NCI-H226 (cell line): ENCODE data around the gene ABCC3.
"Not testable (repeated sequence)": the region's sequence is repeated elsewhere in the genome, so short reads cannot be mapped to it uniquely, and the experiment has no call there.

ENCODE experiments used
- DNase-seq: peaks from one replicate; pipeline ENCODE4 v3.0.0-alpha.2; 2015

The ABCC3 gene

DNA sequence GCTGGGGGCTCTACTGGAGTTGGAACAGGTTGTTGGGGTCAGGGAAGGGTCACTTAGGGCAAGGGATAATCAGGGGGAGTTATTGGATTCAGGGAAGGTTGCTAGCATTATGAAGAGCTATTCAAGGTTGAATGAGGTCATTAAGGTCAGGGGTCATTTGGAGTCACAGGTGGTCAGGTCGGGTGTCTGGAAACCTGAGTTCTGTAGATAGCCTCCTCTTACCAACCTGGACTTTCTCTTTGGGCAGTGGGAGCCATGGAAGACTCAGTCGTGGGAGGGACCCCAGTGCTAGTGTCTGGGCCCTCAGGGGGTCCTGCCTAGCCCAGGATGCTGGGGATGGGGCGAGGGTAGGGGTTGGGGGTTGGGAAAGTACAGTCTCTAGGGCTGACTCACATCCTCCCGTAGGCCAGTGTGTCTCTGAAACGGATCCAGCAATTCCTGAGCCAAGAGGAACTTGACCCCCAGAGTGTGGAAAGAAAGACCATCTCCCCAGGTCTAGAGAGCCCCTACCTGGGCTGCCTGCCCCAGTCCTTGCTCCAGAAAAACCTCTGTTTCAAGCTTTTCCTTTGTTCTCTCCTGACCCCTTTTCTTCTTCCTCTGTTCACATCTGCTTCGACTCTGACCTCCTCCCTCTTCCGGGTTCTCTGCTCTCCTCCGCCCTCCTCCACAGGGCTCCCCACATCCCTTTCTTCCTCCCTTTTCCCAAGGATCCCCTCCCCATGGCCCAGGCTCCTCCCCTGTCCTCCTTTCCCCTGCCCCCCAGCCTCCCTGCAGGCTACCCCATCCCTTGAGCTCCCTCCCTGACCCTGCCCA is 33.5 kb downstream of the ABCC3 start:
- DNase-seq = peak; percentile 41

DNA sequence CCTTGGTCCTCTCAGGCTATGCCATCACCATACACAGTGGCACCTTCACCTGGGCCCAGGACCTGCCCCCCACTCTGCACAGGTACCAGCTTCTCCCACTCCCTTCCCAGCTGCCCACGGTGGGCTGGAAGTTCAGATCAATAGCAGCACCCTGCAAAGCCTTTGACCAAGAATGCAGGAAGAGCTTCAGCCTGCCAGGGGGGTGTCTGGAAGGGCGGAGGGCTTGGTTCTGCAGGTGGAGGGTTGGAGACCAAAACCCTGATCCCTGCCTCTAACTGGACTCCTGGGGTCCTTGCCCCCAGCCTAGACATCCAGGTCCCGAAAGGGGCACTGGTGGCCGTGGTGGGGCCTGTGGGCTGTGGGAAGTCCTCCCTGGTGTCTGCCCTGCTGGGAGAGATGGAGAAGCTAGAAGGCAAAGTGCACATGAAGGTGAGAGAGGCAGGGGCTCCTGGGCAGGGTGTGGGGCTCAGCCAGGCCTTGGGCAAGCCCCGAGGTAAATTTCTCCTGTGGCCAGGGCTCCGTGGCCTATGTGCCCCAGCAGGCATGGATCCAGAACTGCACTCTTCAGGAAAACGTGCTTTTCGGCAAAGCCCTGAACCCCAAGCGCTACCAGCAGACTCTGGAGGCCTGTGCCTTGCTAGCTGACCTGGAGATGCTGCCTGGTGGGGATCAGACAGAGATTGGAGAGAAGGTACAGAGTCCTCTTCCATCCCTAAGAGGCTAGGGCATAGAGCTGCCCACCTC is 34.3 kb downstream of the ABCC3 start:
- DNase-seq = no peak

DNA sequence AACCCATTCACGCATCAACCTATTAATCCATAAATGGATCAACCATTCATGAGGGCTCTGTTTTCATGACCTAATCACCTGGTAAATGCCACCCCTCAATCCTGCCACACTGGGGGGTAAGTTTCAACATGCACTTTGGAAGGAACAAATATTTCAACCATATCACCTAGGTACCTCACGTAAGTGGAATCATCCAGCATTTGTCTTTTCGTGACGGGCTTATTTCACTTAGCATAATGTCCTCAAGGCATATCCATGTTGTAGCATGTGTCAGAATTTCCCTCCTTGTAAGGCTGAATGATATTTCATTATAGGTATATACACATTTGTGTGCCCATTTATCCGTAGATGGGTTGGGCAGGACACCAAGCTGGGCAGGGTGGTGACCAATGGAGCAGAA is 37.4 kb downstream of the ABCC3 start:
- DNase-seq = no peak

DNA sequence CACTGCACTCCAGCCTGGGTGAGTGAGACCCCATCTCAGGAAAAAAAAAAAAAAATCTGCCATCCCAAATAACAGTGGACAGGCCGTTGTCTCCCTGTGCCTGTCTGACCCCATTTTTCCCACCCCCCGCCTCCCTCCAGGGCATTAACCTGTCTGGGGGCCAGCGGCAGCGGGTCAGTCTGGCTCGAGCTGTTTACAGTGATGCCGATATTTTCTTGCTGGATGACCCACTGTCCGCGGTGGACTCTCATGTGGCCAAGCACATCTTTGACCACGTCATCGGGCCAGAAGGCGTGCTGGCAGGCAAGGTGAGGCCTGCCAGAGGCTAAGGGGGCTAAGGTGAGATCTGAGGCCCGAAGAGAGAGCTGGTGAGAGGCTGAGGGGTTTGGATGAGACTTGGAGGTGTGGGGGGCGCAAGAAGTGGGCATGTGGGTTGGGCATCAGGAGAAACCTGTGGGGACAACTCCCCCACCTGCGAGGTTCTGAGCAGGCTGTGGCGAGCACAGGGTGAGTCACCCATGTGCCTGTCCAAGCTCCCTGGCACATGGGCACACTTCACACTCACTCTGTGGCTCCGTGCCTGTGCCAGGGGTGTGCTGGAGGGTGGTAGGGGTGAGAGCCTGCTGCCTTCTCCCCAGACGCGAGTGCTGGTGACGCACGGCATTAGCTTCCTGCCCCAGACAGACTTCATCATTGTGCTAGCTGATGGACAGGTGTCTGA is 38.3 kb downstream of the ABCC3 start:
- no peak for DNase-seq

DNA sequence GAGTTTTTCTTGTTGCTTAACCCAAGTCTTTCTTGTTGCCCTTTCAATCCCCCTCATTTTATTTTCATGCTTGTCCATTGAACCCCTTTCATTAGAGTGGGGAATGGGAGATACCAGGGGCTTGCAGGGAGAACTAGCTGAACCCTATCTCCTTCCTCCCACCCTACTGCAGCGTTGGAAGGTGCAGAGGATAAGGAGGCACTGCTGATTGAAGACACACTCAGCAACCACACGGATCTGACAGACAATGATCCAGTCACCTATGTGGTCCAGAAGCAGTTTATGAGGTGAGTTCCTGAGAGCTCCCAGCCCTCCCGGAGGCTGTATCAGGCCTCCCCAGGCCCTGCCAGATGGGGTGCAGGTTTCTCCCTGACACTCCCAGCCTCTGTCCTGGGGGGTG is 40.5 kb downstream of the ABCC3 start:
- DNase-seq = no peak

DNA sequence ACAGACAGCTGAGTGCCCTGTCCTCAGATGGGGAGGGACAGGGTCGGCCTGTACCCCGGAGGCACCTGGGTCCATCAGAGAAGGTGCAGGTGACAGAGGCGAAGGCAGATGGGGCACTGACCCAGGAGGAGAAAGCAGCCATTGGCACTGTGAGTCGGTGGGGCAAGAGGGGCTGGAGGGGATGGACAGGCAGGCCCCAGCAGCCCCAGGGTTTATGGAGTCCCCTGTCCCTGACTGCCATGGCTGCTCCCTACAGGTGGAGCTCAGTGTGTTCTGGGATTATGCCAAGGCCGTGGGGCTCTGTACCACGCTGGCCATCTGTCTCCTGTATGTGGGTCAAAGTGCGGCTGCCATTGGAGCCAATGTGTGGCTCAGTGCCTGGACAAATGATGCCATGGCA is 40.9 kb downstream of the ABCC3 start:
- no peak for DNase-seq

DNA sequence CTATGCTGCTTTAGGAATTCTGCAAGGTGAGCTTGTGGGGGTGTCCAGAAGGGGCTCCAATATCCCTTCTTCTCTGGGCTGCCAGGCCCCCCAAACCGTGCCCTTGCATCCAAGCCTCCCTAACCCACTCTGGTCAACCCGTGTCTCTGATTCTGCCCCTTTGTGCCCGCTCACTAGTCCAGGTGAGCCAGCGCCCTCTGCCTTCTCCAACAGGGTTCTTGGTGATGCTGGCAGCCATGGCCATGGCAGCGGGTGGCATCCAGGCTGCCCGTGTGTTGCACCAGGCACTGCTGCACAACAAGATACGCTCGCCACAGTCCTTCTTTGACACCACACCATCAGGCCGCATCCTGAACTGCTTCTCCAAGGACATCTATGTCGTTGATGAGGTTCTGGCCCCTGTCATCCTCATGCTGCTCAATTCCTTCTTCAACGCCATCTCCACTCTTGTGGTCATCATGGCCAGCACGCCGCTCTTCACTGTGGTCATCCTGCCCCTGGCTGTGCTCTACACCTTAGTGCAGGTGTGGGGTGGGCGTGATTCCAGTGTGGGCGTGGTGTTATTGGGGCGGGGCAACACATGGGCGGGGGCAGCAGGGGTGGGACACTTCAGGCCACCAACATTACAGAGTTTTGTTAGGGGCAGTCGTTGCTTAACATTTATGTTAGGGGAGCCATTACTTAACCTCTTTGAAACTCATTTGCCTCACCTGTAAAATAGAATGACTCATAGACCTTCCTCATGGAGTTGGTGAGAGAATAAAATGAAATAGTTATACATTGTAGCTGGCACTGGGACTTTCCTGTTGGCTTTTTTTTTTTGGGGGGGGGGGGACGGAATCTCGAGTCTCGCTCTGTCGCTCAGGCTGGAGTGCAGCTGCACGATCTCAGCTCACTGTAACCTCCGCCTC is 41.6 kb downstream of the ABCC3 start:
- DNase-seq = no peak

DNA sequence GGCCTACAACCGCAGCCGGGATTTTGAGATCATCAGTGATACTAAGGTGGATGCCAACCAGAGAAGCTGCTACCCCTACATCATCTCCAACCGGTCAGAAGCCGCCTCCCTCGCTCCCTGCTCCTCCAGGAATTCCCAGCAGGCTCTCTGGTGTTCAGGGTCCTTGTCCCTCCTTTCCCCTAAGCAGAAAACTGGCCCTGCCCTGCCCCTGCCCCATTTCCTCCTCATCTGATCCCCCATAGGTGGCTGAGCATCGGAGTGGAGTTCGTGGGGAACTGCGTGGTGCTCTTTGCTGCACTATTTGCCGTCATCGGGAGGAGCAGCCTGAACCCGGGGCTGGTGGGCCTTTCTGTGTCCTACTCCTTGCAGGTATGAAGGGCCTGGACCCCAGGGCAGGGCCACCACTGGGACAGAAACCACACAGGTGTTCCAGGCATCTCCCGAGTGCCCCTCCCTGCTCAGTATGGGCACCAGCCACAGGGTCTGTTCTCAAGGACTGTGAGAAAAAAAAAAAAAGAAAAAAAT is 43.2 kb downstream of the ABCC3 start:
- DNase-seq = no peak

DNA sequence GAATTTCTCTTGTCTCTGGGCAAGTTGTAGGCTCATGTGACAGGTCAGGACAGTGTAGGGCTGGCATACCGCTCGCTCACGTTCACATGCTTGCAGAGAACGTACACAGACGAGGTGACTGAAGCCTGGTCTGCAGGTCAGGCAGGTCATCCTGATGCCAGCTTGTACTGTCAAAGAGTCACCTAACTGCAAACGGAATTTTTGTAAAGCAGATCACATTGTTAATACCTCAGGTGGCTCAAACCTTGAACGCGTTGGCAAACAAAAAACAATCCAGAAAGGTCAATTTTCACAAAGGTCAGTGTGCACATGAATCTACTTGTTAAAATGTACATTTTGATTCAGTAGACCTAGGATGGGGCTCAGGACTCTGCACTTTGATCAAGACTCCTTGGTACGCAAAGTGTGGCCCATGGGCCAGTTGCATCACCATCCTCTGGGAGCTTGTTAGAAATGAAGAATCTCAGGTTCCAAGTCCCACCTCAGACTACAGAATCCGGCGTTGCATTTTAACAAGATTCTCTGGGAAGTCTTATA is 44.4 kb downstream of the ABCC3 start:
- no peak for DNase-seq

DNA sequence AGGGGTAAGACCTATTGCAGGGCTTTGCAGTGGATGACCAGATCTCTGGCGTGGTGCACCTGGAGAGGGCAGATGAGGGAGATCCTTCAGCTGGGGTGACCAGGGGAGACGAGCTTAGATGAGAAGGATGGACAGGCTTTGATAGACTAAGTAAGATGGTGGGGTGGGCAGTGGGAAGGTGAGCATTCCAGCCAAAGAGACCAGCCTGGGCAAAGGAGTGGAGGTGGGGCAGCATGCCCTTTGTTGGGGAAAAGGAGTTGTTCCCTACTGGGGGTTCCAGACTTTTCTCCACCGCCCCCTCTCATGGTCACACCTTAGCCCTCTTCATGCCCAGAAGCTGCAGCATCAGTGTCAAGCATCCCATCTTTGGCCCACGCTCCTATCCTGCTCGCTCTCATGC is 45.4 kb downstream of the ABCC3 start:
- no peak for DNase-seq

DNA sequence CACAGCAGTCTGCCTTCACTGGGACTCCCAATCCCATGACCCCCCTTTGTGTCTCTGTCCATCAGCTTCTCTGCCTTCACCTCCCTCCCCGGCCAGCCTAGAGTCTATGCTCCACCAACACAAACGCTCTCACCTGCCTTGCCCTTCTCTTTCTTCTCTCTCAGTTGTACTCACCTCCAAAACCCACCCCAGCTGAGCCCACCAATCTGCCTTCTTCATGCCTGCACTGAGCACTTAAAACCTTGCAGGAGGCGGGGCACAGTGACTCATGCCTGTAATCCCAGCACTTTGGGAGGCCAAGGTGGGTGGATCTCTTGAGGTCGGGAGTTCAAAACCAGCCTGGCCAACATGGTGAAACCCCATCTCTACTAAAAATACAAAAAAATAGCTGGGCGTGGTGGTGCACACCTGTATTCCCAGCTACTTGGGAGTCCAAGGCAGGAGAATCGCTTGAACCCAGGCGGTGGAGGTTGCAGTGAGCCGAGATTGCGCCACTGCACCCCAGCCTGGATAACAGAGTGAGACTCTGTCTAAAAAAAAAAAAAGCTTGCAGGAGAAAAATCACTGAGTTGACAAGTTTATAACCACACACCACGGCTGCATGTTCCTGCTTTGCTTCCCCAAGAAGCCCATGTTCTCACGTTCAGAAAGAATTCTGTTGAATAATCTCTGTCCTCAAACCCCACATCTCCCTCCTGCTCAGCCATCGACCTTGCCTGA is 46.0 kb downstream of the ABCC3 start:
- not testable (repeated sequence) for DNase-seq

DNA sequence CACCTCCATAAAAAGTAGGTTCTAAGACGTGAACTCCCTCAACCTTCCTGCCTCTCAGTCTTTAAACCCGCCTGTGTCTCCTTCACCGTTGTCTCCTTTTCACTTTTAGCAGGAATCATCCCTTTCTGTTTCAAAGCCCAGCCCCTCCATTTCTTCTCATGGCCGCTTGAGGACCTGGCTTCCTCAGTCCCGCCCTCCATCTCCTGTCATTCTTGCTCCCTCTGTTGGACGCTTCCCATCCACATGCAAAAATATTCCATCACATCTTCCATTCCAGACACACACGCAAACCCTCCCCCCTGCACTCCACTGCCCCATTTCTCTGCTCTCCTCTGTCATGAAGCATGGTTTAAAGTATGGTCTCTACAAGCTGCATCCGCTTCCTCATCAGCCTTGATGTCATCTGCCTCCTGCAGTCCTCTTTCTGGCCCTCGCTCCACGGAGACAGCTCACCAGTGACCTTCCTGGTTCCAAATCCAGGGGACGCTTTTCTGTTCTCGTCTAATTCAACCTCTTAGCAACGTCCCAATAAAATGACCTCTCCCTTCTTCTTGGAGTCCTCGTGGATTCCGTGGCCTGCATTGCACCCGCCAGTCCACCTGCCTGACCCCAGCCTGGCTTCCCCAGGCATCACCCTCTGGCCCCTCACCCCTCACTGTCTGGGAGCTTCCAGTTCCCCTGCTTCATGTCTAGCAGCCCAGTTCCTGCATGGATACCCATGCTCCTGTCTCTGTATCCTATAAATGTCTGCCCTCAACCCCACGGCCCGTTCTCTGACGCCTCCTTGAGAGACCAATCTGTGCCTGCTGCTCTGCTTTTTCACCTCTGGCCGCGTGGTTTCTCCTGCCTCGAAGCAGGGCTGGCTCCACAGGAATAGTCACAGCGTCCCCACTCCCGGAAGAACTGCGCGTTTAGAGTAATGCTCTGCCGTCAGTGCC is 46.9 kb downstream of the ABCC3 start:
- DNase-seq = peak; percentile 56

DNA sequence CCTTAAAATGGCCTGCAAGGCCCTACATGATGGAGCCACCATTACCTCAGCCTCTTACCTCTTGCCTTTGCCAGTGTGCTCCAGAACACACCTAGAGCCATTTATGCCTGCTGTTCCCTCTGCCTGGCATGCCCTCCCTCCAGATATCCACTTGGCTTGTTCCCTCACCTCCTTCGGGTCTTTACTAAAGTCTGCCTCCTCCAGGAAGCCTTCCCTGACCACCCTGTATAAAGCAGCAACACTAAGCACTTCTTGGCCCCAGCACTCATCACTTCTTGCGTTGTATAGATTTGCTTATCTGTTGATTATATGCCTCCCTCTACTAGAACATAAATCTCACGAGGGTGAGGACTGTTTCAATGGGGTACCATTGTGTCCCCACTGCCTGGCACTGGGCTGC is 47.8 kb downstream of the ABCC3 start:
- no peak for DNase-seq

DNA sequence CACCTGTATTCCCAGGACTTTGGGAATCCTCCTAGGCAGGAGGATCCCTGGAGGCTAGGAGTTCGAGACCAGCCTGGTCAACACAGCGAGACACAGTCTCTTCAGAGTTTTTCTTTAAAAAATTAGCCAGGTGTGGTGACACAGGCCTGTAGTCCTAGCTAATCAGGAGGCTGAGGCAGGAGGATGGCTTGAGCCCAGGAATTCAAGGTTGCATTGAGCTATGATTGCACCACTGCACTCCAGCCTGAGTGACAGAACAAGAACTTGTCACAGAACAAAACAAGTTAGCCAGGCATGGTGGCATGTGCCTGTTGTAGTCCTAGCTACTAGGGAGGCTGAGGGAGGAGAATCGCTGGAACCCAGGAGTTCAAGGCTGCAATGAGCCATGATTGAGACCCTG is 48.3 kb downstream of the ABCC3 start:
- no peak for DNase-seq

DNA sequence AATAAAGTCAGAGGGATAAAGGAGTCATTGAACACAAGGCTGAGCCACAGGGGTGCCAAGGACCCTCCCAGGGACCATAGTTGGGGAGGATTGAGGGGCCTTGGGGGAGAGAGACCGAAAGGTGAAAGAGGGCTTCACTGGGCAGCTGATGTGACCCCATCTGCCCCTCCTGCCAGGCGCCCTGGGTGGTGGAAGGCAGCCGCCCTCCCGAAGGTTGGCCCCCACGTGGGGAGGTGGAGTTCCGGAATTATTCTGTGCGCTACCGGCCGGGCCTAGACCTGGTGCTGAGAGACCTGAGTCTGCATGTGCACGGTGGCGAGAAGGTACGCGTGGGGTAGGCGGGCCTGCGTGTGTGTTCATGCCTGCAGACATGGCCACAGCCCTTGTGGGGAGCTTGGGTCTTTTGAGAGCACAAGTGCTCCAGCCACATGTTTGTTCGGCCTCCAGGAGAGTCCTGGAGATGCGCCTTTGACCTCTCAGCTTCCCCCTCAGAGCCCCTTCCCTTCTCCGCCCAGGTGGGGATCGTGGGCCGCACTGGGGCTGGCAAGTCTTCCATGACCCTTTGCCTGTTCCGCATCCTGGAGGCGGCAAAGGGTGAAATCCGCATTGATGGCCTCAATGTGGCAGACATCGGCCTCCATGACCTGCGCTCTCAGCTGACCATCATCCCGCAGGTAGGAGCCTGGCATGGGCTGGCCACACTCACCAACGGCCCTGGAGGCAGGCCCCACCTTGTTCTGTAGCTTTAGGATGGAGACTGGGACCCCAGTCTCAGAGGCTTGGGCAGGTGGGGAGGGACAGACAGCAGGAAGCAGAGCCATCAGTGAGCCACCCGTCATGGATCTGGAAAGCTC is 49.0 kb downstream of the ABCC3 start:
- no peak for DNase-seq

DNA sequence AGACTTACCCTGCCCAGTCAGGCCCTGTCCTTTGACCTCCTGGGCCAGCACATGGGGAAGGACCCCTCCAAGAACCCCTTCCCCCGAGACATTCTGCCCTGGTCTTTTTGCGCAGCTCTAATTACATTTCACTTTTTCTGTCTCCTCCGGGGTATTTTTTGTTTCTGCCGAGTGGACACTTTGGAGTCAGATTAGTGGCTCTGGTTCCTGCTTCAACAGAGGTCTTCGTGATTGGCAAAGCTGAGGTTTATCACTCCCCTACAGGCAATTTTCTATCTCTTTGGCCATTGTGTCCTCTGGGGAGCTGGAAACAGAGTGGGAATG is 49.6 kb downstream of the ABCC3 start:
- DNase-seq = no peak

DNA sequence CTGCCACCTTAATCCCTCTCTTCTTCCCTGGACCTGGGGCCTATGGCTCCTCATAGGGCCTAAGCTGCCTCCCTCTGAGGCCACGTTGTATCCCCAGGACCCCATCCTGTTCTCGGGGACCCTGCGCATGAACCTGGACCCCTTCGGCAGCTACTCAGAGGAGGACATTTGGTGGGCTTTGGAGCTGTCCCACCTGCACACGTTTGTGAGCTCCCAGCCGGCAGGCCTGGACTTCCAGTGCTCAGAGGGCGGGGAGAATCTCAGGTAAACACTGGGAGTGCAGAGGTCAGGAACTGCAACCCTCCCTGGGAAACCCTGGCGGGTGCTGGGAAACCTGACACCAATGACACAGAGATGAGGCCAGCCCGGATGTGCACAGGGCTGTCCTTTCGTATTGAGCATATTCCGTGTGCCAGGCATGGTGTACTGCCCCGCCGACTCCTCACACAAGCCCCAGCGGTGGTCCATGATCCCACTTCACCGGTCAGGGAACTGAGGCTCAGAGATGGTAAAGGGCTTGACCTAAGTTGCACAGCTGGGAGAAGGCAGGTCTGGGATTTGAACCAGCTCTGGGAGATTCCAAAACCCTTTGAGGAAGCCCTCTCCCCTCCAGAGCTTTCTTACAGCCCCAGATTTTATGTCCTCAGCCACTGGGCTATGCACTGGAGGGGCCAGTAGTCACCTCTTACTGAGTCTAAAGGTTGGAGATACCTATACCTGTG is 50.1 kb downstream of the ABCC3 start:
- DNase-seq = no peak

DNA sequence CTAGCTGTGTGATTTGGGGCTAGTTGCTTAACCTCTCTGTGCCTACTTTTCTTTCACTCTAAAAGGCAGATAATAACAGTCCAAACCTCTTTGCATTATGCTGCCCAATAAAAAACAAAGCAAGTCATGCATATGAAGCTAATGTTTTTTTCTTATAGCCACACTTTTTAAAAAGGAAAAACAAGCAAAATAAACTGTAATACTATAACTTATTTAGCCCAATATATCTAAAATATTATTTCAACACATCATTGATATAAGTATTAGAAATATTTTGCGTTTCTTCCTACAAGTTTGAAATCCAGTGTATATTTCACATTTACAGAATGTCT is 50.6 kb downstream of the ABCC3 start:
- no peak for DNase-seq
